Panc1 (cell line): ENCODE measurements around the gene DAPK1. TPM values are rescaled to one million over a fixed set of nuclear protein-coding genes. Genes with fewer than 3 reads are reported as not detected.

Experiments used
- ATAC-seq: fragments of 200-7000 bp; cut with Tn5 transposase; 2 replicates; pipeline ENCODE4 v1.9.1; 2020; ENCODE audit warnings: mild to moderate bottlenecking, moderate library complexity
- BruUV-seq: library from RNA; stranded (reverse); fragments of 400-500 nt; replicated peaks from 2 replicates; lab custom pipeline; 2021; lab: Mats Ljungman, UMichigan
- CTCF ChIA-PET: fragments of 300-600 bp; sonication (Branson Sonifier 250); formaldehyde crosslinking; loops from one replicate; lab custom pipeline; 2022; ENCODE audit warnings: antibody characterized with exemption; lab: Charles Lee
- POLR2A ChIA-PET: fragments of 300-600 bp; sonication (Branson Sonifier 250); formaldehyde crosslinking; loops from one replicate; lab custom pipeline; 2022; ENCODE audit warnings: antibody characterized with exemption; lab: Charles Lee
- DNase-seq: peaks from one replicate; pipeline ENCODE4 v3.0.0-alpha.2; 2010; ENCODE audit warnings: low read depth, low spot score
- H3K27ac ChIP-seq: 2 replicates; pipeline ENCODE4 v1.5.1; 2011; ENCODE audit warnings: mild to moderate bottlenecking, low read length, inconsistent platforms
- H3K27me3 ChIP-seq: fragments of 200-500 bp; sonication (Bioruptor generic); 2 replicates; pipeline ENCODE4 v1.6.0; 2014; ENCODE audit warnings: low read length, inconsistent platforms; ENCODE audit not compliant: control insufficient read depth, insufficient read depth
- H3K36me3 ChIP-seq: fragments of 200-500 bp; sonication (Bioruptor generic); 2 replicates; pipeline ENCODE4 v1.5.1; 2014; ENCODE audit warnings: inconsistent platforms, mild to moderate bottlenecking, low read length, moderate library complexity; ENCODE audit not compliant: control insufficient read depth, insufficient read depth
- H3K4me1 ChIP-seq: 2 replicates; pipeline ENCODE4 v1.5.1; 2011; ENCODE audit warnings: inconsistent platforms, mild to moderate bottlenecking, low read length, moderate library complexity; ENCODE audit not compliant: control insufficient read depth, insufficient read depth
- H3K4me3 ChIP-seq, 2 experiments: 2 replicates each; pipeline ENCODE4 v1.5.1; 2011 to 2012; ENCODE audit warnings: low read depth in 2 of 2, low read length in 2 of 2, mild to moderate bottlenecking in 2 of 2, inconsistent platforms in 1 of 2, moderate library complexity in 1 of 2
- H3K9me3 ChIP-seq: fragments of 200-500 bp; sonication (Bioruptor generic); 2 replicates; pipeline ENCODE4 v1.5.1; 2014; ENCODE audit warnings: low read depth, mild to moderate bottlenecking, inconsistent platforms, low read length, moderate library complexity; ENCODE audit not compliant: control insufficient read depth, insufficient read depth
- CTCF ChIP-seq: fragments of 450-650 bp; IDR thresholded peaks from 2 replicates; pipeline ENCODE4 v1.5.1; 2017; ENCODE audit warnings: mild to moderate bottlenecking
- POLR2AphosphoS5 ChIP-seq: IDR thresholded peaks from 2 replicates; pipeline ENCODE4 v1.6.1; 2012; ENCODE audit warnings: mild to moderate bottlenecking, low read depth, low read length, moderate library complexity
- REST ChIP-seq, 2 experiments: IDR thresholded peaks; 2 replicates each; pipeline ENCODE4 v1.6.1; 2011 to 2012; ENCODE audit warnings: low read depth in 2 of 2, control low read depth in 1 of 2, low read length in 1 of 2, mild to moderate bottlenecking in 1 of 2, moderate library complexity in 1 of 2; ENCODE audit not compliant: insufficient read depth in 1 of 2
- SIN3A ChIP-seq: IDR thresholded peaks from 2 replicates; pipeline ENCODE4 v1.6.1; 2012; ENCODE audit warnings: low read depth, mild to moderate bottlenecking, low read length, moderate library complexity, borderline replicate concordance; ENCODE audit not compliant: insufficient read depth
- TCF7L2 ChIP-seq: IDR thresholded peaks from 2 replicates; pipeline ENCODE4 v1.6.1; 2011; ENCODE audit warnings: mild to moderate bottlenecking, low read depth, low read length, inconsistent platforms
- in situ Hi-C: cut with HindIII; loops from 2 replicates; pipeline ENCODE4 v1.10.0; 2016; ENCODE audit warnings: low sequenced_read_pairs, low pct_unique_long_range_greater_than_20kb
- intact Hi-C: fragments of 100-400 bp; cut with micrococcal nuclease; formaldehyde crosslinking; loops from one replicate; pipeline ENCODE4 v1.10.0; 2022; ENCODE audit not compliant: unreplicated experiment
- total RNA-seq: library from RNA; stranded (reverse); gene quantifications from one replicate; pipeline ENCODE4 v1.2.1, GENCODE V29; 2021; ENCODE audit not compliant: unreplicated experiment

DAPK1 gene
- total RNA-seq, 1 experiment from 2014 or later, result 0.87 TPM

GRCh38 chr9:87503430-87503829, 5.8 kb downstream of the DAPK1 start:
- H3K36me3 ChIP-seq, result no peaks in the 10 kb centered on the region
- no peak overlapping the region for H3K4me3 ChIP-seq
- no TSS peak for BruUV-seq
- TF ChIP-seq CTCF (no peak), REST (IDR thresholded peaks at IDR 0.05; ENCODE audit: insufficient read depth in 1 of 2, low read depth in 2 of 2, low read length in 1 of 2) (no peak), POLR2AphosphoS5 (no peak), SIN3A (no peak), TCF7L2 (no peak)
- CTCF ChIA-PET, result no interaction called here
- H3K27me3 ChIP-seq, result peaks cover 2% of the 10 kb centered on the region; the same call in 1 of the 2 replicates
- in situ Hi-C loops (no loop called here), intact Hi-C loops (no loop called here)
- DNase-seq, result no peak
- H3K9me3 ChIP-seq, result no peaks in the 10 kb centered on the region
- POLR2A ChIA-PET, result no interaction called here
- H3K27ac ChIP-seq, result no peak overlapping the region
- H3K4me1 ChIP-seq, result no peaks in the 10 kb centered on the region
- ATAC-seq, result no peak

- DNase-seq (no peak), ATAC-seq (no peak)
- BruUV-seq, result no TSS peak
- Histone ChIP-seq H3K36me3 (no peaks in the 10 kb centered on the region), H3K27me3 (peaks cover 2% of the 10 kb centered on the region; the same call in 1 of the 2 replicates), H3K27ac (no peak overlapping the region), H3K4me3 (no peak overlapping the region), H3K4me1 (no peaks in the 10 kb centered on the region), H3K9me3 (no peaks in the 10 kb centered on the region)
- intact Hi-C loops (no loop called here), in situ Hi-C loops (no loop called here)
- ChIA-PET CTCF (no interaction called here), POLR2A (no interaction called here)
- TF ChIP-seq REST (IDR thresholded peaks at IDR 0.05; ENCODE audit: insufficient read depth in 1 of 2, low read depth in 2 of 2, low read length in 1 of 2) (no peak), CTCF (no peak)
Observed at GRCh38 chr9:87503927-87504326, 6.3 kb downstream of the DAPK1 start.
